GM23338 (cell line): Measurements from ENCODE around the gene NDUFAF7.
"Not testable (repeated sequence)": the region's sequence is repeated elsewhere in the genome, so short reads cannot be mapped to it uniquely, and the experiment has no call there.

ENCODE experiments used
- CREB1 ChIP-seq: fragments of 250-450 bp; sonication (Bioruptor Pico); IDR thresholded peaks from 2 replicates; pipeline ENCODE4 v1.5.0; 2020; ENCODE audit warnings: low read depth, mild to moderate bottlenecking, moderate library complexity
- EZH2 ChIP-seq: fragments of 200-600 bp; sonication (generic); IDR thresholded peaks from one replicate; pipeline ENCODE4 v1.8.0; 2017; ENCODE audit warnings: antibody characterized with exemption, mild to moderate bottlenecking, low read depth; ENCODE audit not compliant: unreplicated experiment
- EZH2phosphoT487 ChIP-seq: fragments of 200-600 bp; sonication (generic); IDR thresholded peaks from one replicate; pipeline ENCODE4 v1.8.1; 2018; ENCODE audit warnings: antibody characterized with exemption; ENCODE audit not compliant: unreplicated experiment
- JUNB ChIP-seq: IDR thresholded peaks from one replicate; pipeline ENCODE4 v1.6.1; 2016; ENCODE audit warnings: antibody characterized with exemption; ENCODE audit not compliant: unreplicated experiment
- NANOG ChIP-seq: IDR thresholded peaks from 2 replicates; pipeline ENCODE4 v1.6.1; 2016; ENCODE audit warnings: antibody characterized with exemption, borderline replicate concordance
- POLR2AphosphoS5 ChIP-seq: IDR thresholded peaks from 2 replicates; pipeline ENCODE4 v1.6.1; 2016; ENCODE audit warnings: antibody characterized with exemption, low read depth
- REST ChIP-seq: IDR thresholded peaks from one replicate; pipeline ENCODE4 v1.6.1; 2018; ENCODE audit warnings: antibody characterized with exemption; ENCODE audit not compliant: unreplicated experiment
- STAT1 ChIP-seq: IDR thresholded peaks from one replicate; pipeline ENCODE4 v1.6.1; 2016; ENCODE audit warnings: antibody characterized with exemption; ENCODE audit not compliant: unreplicated experiment
- ZNF114 ChIP-seq: fragments of 250-450 bp; sonication (Bioruptor Pico); IDR thresholded peaks from 2 replicates; pipeline ENCODE4 v1.5.0; 2020; ENCODE audit warnings: mild to moderate bottlenecking, moderate library complexity
- ZNF331 ChIP-seq: fragments of 250-450 bp; sonication (Bioruptor Pico); IDR thresholded peaks from 2 replicates; pipeline ENCODE4 v1.5.0; 2020; ENCODE audit warnings: low read depth, mild to moderate bottlenecking, moderate library complexity
- TF ChIP-seq, protein P1 (sequence below), 2 experiments: fragments of 200-600 bp in 1 of 2; sonication (generic) in 1 of 2; conservative IDR thresholded peaks; 2 replicates each; pipeline versions ENCODE4 v1.5.1 to v1.6.1; 2016 to 2017; ENCODE audit warnings: antibody characterized with exemption in 2 of 2, low read depth in 2 of 2, mild to moderate bottlenecking in 2 of 2, moderate library complexity in 1 of 2
- TF ChIP-seq, protein P2 (sequence below): IDR thresholded peaks from 2 replicates; pipeline ENCODE4 v1.6.1; 2016; ENCODE audit warnings: antibody characterized with exemption

GRCh38 chr2:37195862-37196319, 35.6 kb upstream of the NDUFAF7 start:
- TF ChIP-seq CREB1 (CRISPR knock-in tag); EZH2; POLR2AphosphoS5; ZNF331; JUNB; NANOG; REST; ZNF114 (CRISPR knock-in tag); EZH2phosphoT487; STAT1: not testable (repeated sequence)
- TF ChIP-seq, protein P1, sequence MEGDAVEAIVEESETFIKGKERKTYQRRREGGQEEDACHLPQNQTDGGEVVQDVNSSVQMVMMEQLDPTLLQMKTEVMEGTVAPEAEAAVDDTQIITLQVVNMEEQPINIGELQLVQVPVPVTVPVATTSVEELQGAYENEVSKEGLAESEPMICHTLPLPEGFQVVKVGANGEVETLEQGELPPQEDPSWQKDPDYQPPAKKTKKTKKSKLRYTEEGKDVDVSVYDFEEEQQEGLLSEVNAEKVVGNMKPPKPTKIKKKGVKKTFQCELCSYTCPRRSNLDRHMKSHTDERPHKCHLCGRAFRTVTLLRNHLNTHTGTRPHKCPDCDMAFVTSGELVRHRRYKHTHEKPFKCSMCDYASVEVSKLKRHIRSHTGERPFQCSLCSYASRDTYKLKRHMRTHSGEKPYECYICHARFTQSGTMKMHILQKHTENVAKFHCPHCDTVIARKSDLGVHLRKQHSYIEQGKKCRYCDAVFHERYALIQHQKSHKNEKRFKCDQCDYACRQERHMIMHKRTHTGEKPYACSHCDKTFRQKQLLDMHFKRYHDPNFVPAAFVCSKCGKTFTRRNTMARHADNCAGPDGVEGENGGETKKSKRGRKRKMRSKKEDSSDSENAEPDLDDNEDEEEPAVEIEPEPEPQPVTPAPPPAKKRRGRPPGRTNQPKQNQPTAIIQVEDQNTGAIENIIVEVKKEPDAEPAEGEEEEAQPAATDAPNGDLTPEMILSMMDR (conservative IDR thresholded peaks at IDR 0.05; ENCODE audit: low read depth in 2 of 2): not testable (repeated sequence)
- TF ChIP-seq, protein P2, sequence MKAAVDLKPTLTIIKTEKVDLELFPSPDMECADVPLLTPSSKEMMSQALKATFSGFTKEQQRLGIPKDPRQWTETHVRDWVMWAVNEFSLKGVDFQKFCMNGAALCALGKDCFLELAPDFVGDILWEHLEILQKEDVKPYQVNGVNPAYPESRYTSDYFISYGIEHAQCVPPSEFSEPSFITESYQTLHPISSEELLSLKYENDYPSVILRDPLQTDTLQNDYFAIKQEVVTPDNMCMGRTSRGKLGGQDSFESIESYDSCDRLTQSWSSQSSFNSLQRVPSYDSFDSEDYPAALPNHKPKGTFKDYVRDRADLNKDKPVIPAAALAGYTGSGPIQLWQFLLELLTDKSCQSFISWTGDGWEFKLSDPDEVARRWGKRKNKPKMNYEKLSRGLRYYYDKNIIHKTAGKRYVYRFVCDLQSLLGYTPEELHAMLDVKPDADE: not testable (repeated sequence)
